GM10266 (cell line): Measurements from ENCODE around the gene TGFB2.

ENCODE experiments used
- DNase-seq: peaks from one replicate; pipeline ENCODE4 v3.0.0; 2012; ENCODE audit errors: extremely low spot score
- TF ChIP-seq, protein P1 (sequence below): IDR thresholded peaks from 2 replicates; pipeline ENCODE4 v1.5.1; 2012; ENCODE audit warnings: mild to moderate bottlenecking, low read depth; ENCODE audit not compliant: control insufficient read depth, insufficient read depth; ENCODE audit errors: missing control alignments

The TGFB2 gene

DNA sequence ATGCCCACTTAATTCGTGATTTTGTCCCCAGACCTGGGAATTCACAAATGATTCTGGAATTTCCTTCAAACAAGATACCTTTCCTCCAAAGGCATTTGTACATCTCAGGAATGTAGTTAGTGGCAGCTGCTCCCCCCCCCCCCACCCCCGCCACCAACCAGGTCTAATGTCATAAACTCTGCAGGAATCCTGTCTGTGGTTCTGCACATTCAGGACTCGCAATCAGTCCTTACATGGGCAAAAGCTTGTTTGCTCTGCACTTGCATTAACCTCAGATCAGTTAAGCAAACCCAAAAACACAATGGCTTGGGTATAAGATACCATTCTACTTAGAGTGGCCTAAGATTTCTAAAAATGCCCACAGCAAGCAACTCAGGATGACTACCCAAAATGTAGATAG is 143.8 kb downstream of the TGFB2 start:
- DNase-seq = no peak
- TF ChIP-seq, protein P1, sequence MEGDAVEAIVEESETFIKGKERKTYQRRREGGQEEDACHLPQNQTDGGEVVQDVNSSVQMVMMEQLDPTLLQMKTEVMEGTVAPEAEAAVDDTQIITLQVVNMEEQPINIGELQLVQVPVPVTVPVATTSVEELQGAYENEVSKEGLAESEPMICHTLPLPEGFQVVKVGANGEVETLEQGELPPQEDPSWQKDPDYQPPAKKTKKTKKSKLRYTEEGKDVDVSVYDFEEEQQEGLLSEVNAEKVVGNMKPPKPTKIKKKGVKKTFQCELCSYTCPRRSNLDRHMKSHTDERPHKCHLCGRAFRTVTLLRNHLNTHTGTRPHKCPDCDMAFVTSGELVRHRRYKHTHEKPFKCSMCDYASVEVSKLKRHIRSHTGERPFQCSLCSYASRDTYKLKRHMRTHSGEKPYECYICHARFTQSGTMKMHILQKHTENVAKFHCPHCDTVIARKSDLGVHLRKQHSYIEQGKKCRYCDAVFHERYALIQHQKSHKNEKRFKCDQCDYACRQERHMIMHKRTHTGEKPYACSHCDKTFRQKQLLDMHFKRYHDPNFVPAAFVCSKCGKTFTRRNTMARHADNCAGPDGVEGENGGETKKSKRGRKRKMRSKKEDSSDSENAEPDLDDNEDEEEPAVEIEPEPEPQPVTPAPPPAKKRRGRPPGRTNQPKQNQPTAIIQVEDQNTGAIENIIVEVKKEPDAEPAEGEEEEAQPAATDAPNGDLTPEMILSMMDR = no peak

- no peak for DNase-seq
- TF ChIP-seq, protein P1 = no peak
Observed at GRCh38 chr1:218490406-218490922, 145.3 kb downstream of the TGFB2 start.

DNA sequence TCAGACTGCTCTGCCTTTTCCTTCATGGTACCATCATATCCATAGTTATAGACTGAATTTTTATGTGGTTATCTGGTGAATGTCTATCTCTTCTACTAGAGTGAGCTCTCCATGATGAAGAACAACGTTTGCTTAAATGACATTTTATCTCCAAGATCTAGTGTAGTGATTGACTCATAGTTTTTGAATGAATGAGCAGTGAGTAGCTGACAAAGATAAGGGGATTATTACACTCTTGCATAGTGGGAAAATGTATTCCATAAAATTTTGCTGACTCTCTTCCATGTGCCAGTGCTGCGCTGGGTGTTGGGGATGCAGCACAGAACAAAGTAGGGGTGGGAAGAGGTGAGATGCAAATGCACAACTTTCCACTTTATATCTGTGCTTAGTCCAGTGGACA is 147.7 kb downstream of the TGFB2 start:
- TF ChIP-seq, protein P1 = no peak
- no peak for DNase-seq

DNA sequence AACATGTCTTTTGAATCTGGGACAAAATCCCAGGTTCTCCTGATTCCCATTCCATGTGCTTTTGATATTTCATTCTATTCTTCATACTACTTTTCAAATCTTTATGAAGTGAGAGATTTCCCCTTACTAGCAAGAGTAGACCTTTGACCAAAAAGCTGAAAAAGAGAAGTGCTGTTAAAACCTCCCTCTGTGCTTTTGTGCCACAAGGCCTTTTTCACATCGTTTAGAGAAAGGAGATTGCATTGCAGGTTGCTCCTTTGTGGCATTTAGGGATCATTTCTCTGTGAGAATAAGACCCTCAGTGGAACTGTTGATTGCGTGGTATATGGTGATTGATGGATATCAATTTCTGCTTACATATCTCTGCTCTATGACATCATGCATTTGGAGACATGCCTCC is 148.8 kb downstream of the TGFB2 start:
- TF ChIP-seq, protein P1 = no peak
- DNase-seq = no peak
